A549 (cell line): Measurements from ENCODE around the gene C11orf21.

Experiments
- EP300 ChIP-seq, 2 experiments: fragments of >200 bp; sonication (Bioruptor Twin); formaldehyde crosslinking; IDR thresholded peaks; 2 replicates in 1 of 2; 3 replicates in 1 of 2; pipeline ENCODE4 v1.6.1; 2016 to 2017
- FOSL2 ChIP-seq, 2 experiments: fragments of 450-650 bp in 1 of 2; fragments of >200 bp in 1 of 2; sonication (Bioruptor Twin) in 1 of 2; formaldehyde crosslinking; IDR thresholded peaks; 2 replicates each; pipeline versions ENCODE4 v1.5.0 to v1.6.1; 2016 to 2020; ENCODE audit warnings: mild to moderate bottlenecking in 1 of 2, moderate library complexity in 1 of 2
- POLR2A ChIP-seq: IDR thresholded peaks from 2 replicates; pipeline ENCODE4 v1.6.1; 2012; ENCODE audit warnings: mild to moderate bottlenecking, low read length
- TF ChIP-seq, protein P1 (sequence below): fragments of >200 bp; sonication (Bioruptor Twin); formaldehyde crosslinking; IDR thresholded peaks from 3 replicates; pipeline ENCODE4 v1.5.1; 2016

DNA sequence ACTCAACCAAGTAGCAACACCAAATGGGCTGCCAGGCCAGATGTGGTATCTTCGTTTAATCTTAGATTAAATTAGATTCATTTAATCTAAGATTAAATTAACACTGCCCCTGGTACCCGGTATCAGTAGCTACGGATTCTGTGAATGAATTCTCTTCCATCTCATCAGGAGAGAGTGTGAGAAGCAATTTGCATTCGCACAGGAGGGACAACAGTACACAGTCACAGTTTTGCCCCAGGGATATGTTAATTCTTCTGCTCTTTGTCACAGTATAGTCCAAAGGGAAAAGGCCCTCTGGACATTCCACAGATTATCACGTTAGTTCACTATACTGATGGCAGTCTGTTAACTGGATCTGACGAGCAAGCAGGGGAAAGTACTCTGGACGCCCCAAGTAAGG, 54.2 kb downstream of the C11orf21 start:
- TF ChIP-seq EP300 (IDR thresholded peaks at IDR 0.05): no peak
- TF ChIP-seq POLR2A: no peak
- TF ChIP-seq, protein P1, sequence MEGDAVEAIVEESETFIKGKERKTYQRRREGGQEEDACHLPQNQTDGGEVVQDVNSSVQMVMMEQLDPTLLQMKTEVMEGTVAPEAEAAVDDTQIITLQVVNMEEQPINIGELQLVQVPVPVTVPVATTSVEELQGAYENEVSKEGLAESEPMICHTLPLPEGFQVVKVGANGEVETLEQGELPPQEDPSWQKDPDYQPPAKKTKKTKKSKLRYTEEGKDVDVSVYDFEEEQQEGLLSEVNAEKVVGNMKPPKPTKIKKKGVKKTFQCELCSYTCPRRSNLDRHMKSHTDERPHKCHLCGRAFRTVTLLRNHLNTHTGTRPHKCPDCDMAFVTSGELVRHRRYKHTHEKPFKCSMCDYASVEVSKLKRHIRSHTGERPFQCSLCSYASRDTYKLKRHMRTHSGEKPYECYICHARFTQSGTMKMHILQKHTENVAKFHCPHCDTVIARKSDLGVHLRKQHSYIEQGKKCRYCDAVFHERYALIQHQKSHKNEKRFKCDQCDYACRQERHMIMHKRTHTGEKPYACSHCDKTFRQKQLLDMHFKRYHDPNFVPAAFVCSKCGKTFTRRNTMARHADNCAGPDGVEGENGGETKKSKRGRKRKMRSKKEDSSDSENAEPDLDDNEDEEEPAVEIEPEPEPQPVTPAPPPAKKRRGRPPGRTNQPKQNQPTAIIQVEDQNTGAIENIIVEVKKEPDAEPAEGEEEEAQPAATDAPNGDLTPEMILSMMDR: no peak
- no peak for TF ChIP-seq FOSL2 (IDR thresholded peaks at IDR 0.05)
- TF ChIP-seq FOSL2 (CRISPR knock-in tag; IDR thresholded peaks at IDR 0.05): no peak
